ENCODE results near the gene ABTB1.
"Not testable (repeated sequence)": the region's sequence is repeated elsewhere in the genome, so short reads cannot be mapped to it uniquely, and the experiment has no call there.

ABTB1 gene

DNA sequence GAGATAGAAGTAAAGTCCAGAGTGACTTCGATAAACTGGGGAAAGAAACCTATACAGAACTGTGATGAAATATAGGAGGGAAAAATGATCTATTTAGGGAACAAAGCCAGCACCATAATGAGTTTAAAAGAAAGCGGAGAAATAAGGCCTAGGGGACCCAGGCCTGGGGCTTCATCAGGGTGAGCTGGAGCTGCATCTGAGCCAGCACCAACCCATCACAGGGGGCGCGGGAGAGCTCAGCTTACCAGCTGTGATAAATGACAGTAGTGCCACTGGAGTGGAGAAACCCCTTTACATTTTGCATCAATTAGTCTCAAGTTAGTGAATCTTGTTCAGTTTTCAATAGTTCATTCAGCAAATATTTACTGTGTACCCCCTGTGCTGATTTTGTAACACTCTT is 22.5 kb upstream of the ABTB1 start:
- DNase-seq (ENCODE audit: low read depth), result no peak
- no peak overlapping the region for H3K4me3 ChIP-seq (ENCODE audit: low read depth, low read length)
- TF ChIP-seq, protein P1, sequence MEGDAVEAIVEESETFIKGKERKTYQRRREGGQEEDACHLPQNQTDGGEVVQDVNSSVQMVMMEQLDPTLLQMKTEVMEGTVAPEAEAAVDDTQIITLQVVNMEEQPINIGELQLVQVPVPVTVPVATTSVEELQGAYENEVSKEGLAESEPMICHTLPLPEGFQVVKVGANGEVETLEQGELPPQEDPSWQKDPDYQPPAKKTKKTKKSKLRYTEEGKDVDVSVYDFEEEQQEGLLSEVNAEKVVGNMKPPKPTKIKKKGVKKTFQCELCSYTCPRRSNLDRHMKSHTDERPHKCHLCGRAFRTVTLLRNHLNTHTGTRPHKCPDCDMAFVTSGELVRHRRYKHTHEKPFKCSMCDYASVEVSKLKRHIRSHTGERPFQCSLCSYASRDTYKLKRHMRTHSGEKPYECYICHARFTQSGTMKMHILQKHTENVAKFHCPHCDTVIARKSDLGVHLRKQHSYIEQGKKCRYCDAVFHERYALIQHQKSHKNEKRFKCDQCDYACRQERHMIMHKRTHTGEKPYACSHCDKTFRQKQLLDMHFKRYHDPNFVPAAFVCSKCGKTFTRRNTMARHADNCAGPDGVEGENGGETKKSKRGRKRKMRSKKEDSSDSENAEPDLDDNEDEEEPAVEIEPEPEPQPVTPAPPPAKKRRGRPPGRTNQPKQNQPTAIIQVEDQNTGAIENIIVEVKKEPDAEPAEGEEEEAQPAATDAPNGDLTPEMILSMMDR (IDR thresholded peaks at IDR 0.05; ENCODE audit: control insufficient read depth, extremely low read depth, insufficient read depth), result no peak

DNA sequence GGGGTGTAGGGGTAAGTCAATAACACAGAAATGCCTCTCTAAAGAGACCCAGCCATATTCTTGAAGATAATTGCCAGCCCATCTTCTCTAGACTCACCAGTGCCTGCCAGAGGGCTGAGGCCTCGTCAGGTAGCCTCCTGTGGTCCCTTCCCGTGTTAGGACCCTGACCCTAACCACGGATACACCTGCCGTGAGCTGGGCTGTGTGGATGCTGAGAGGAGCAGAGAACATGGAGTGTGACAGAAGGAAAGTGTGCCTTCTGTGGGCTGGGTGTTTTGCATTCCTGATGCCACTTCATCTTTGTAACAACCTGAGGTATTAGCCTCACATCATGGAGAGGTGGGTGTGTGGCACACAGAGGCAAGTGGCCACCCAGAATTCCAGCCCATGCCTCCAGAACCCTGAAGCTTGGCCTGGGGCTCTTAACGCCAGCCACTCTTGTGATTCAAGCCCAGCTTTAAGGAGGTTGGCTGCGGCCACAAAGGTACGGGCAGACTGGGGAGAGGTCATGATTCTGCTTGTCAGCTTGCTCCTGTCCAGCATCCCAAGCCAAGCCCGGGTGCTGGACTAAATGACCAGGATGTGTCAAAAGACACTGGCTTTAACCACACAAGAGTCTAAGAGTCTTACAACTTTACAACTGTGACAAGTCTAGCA is 21.1 kb upstream of the ABTB1 start:
- DNase-seq (ENCODE audit: low read depth), result no peak
- no peak overlapping the region for H3K4me3 ChIP-seq (ENCODE audit: low read depth, low read length)
- TF ChIP-seq, protein P1 (IDR thresholded peaks at IDR 0.05; ENCODE audit: control insufficient read depth, extremely low read depth, insufficient read depth), result no peak

DNA sequence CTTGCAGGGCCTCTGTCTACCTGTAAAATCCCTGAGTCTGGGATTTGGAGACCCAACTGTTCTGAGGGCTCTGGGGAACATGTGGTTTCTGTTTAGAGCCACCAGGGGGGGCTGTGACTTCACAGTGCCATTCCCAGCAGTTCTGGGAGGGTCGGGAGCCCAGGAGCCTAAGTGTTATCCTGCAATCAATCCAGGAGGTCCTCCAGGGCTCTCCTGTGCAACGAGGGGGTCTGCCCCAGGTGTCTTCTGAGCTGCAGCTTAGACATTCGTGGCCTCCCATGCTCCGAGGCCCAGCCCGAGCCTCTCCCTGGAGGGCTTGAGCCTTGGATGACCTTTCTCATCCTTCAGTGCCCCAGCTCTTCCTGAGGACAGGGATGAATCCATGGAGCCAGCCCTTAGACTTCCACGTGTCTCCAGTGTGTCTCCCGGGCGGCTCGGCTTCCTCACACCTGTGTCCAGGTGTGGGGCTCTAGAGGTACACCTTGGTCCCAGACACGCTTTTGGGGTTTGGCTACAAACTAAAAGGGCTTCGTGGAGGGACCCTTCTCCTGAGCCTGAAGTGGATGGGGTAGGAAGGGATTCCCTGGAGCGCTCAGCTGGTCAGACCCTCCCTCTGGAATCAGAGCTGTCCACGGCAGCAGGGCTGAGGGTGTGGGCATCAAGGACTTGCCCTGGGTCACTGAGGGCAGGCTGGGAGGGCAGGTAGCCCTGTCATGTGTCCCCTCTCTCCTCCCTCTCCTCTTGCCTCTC is 20.3 kb upstream of the ABTB1 start:
- DNase-seq (ENCODE audit: low read depth), result no peak
- H3K4me3 ChIP-seq (ENCODE audit: low read depth, low read length), result no peak overlapping the region
- TF ChIP-seq, protein P1 (IDR thresholded peaks at IDR 0.05; ENCODE audit: control insufficient read depth, extremely low read depth, insufficient read depth), result peak; percentile 76

DNA sequence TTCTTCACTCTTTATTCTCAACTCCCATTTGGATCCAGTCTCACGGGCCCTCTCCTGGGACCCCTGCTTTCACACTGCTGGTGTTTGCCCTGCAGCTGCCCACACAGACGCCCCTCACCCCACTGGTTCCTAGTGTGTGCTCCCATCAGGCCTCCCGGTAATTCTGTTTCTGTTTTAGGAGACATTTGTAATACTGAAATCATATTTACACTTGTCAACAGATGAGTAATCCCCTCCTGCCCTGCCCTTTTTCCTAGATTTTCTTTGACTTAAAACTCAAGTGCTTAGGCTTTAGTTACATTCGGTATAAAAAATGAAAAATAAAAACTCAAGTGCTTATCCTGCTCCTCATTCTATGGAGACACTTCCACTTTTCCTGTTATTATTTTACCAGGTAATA is 18.4 kb upstream of the ABTB1 start:
- no peak for DNase-seq (ENCODE audit: low read depth)
- H3K4me3 ChIP-seq (ENCODE audit: low read depth, low read length), result no peak overlapping the region
- TF ChIP-seq, protein P1 (IDR thresholded peaks at IDR 0.05; ENCODE audit: control insufficient read depth, extremely low read depth, insufficient read depth), result no peak

DNA sequence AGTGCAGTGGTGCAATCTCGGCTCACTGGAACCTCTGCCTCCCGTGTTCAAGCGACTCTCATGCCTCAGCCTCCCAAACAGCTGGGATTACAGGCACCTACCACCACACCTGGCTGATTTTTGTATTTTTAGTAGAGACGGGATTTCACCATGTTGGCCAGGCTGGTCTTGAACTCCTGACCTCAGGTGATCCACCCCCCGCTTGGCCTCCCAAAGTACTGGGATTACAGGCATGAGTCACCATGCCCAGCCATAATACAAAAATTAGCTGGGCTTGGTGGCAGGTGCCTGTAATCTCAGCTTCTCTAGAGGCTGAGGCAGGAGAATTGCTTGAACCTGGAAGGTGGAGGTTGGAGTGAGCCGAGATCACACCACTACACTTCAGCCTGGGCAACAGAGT is 17.8 kb upstream of the ABTB1 start:
- not testable (repeated sequence) for H3K4me3 ChIP-seq (ENCODE audit: low read depth, low read length)

DNA sequence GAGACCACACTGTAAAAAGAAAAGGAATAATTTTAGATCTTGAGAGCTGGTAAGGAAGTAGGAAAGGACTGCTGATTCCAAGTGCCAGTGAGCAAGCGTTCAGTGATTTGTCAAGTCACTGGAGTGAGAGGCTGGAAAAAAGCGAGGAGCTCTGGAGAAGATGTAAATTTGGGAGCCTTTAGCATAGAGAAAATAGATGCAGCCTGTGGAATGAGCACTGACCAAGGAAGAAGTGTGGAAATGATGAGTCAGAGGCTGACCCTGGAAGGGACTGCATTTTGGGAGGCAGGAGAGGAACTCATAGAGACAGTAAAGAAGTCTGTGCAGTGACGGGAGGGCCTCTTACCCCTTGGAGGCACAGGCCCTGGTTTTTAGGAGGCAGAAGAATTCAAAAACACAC is 17.1 kb upstream of the ABTB1 start:
- TF ChIP-seq, protein P1 (IDR thresholded peaks at IDR 0.05; ENCODE audit: control insufficient read depth, extremely low read depth, insufficient read depth), result no peak

More for the DNA sequence above, 17.8 kb upstream of the ABTB1 start:
- not testable (repeated sequence) for DNase-seq (ENCODE audit: low read depth)

DNA sequence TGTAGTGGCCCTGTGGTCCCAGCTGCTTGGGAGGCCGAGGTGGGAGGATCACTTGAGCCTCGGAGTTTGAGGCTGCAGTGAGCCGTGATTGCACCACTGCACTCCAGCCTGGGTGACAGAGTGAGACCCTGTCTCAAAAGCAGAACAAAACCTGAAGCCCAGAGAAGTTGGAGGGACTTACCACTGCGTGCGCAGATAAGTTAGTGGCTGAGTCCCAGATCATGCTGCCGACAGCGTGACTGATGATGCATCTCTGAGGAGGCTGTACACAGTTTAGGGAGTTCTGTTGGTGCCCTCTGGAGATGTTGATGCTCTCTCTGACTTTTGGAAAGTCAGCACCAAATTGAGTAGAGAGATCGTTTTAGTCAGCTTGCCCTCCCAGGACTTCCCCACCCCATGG is 15.8 kb upstream of the ABTB1 start:
- H3K4me3 ChIP-seq (ENCODE audit: low read depth, low read length), result no peak overlapping the region
- DNase-seq (ENCODE audit: low read depth), result no peak
- TF ChIP-seq, protein P1 (IDR thresholded peaks at IDR 0.05; ENCODE audit: control insufficient read depth, extremely low read depth, insufficient read depth), result no peak

More for the DNA sequence above, 17.1 kb upstream of the ABTB1 start:
- no peak for DNase-seq (ENCODE audit: low read depth)
- H3K4me3 ChIP-seq (ENCODE audit: low read depth, low read length), result no peak overlapping the region

All from LNCaP clone FGC (cell line).